GM21825 (cell line): ENCODE measurements around the gene CACNA1I.
"Not testable (repeated sequence)": the region's sequence is repeated elsewhere in the genome, so short reads cannot be mapped to it uniquely, and the experiment has no call there.

Source experiments
- ATAC-seq: cut with Tn5 transposase; IDR thresholded peaks from one replicate; pipeline ENCODE4 v1.9.1; 2021; ENCODE audit warnings: mild to moderate bottlenecking, moderate library complexity; ENCODE audit not compliant: unreplicated experiment

Gene CACNA1I

GRCh38 chr22:39731481-39731880 lies 160.9 kb downstream of the CACNA1I start:
- no peak for ATAC-seq

GRCh38 chr22:39731881-39732555 lies 161.5 kb downstream of the CACNA1I start:
- ATAC-seq: no peak

GRCh38 chr22:39732625-39733024 lies 162.1 kb downstream of the CACNA1I start:
- no peak for ATAC-seq

- no peak for ATAC-seq
Observed at GRCh38 chr22:39733191-39733590, 162.6 kb downstream of the CACNA1I start.

- ATAC-seq: not testable (repeated sequence)
Observed at GRCh38 chr22:39734046-39734445, 163.5 kb downstream of the CACNA1I start.

- no peak for ATAC-seq
Observed at GRCh38 chr22:39734866-39735265, 164.3 kb downstream of the CACNA1I start.

- no peak for ATAC-seq
Observed at GRCh38 chr22:39735776-39736175, 165.2 kb downstream of the CACNA1I start.

GRCh38 chr22:39738746-39739145 lies 168.2 kb downstream of the CACNA1I start:
- no peak for ATAC-seq
